Hepatocyte (in vitro differentiated cells): ENCODE measurements around the gene CDKN2AIPNL. TPM values are rescaled to one million over a fixed set of nuclear protein-coding genes. Genes with fewer than 3 reads are reported as not detected.
"Not testable (repeated sequence)": the region's sequence is repeated elsewhere in the genome, so short reads cannot be mapped to it uniquely, and the experiment has no call there.

Experiments
- DNase-seq: peaks from one replicate; pipeline ENCODE4 v3.0.0-alpha.2; 2016; ENCODE audit warnings: low spot score
- H2AFZ ChIP-seq: fragments of 200-600 bp; sonication (generic); 2 replicates; pipeline ENCODE4 v1.6.0; 2016; ENCODE audit warnings: antibody characterized with exemption, mild to moderate bottlenecking
- H3K27ac ChIP-seq: fragments of 200-600 bp; sonication (generic); 2 replicates; pipeline ENCODE4 v1.5.1; 2016; ENCODE audit warnings: mild to moderate bottlenecking
- H3K27me3 ChIP-seq: fragments of 200-600 bp; sonication (generic); 2 replicates; pipeline ENCODE4 v1.6.1; 2016
- H3K36me3 ChIP-seq: fragments of 200-600 bp; sonication (generic); replicated peaks from 2 replicates; pipeline ENCODE4 v1.5.1; 2016; ENCODE audit warnings: low read depth; ENCODE audit not compliant: insufficient read depth
- H3K4me1 ChIP-seq: fragments of 200-600 bp; sonication (generic); 2 replicates; pipeline ENCODE4 v1.5.1; 2016; ENCODE audit warnings: mild to moderate bottlenecking, moderate library complexity; ENCODE audit not compliant: insufficient read depth
- H3K4me2 ChIP-seq: fragments of 200-600 bp; sonication (generic); 2 replicates; pipeline ENCODE4 v1.6.0; 2016
- H3K4me3 ChIP-seq: fragments of 200-600 bp; sonication (generic); 2 replicates; pipeline ENCODE4 v1.5.1; 2016; ENCODE audit warnings: mild to moderate bottlenecking
- H3K79me2 ChIP-seq: fragments of 200-600 bp; sonication (generic); 2 replicates; pipeline ENCODE4 v1.6.0; 2017; ENCODE audit warnings: mild to moderate bottlenecking
- H3K9me2 ChIP-seq: fragments of 200-600 bp; sonication (generic); replicated peaks from 2 replicates; pipeline ENCODE4 v1.6.0; 2017; ENCODE audit warnings: mild to moderate bottlenecking; ENCODE audit not compliant: insufficient read depth
- H3K9me3 ChIP-seq: fragments of 200-600 bp; sonication (generic); 2 replicates; pipeline ENCODE4 v1.5.1; 2016; ENCODE audit warnings: low read depth, mild to moderate bottlenecking
- H4K20me1 ChIP-seq: fragments of 200-600 bp; sonication (generic); 2 replicates; pipeline ENCODE4 v1.6.0; 2016; ENCODE audit warnings: mild to moderate bottlenecking; ENCODE audit not compliant: insufficient read depth, poor library complexity, severe bottlenecking
- EZH2 ChIP-seq: fragments of 200-600 bp; sonication (generic); IDR thresholded peaks from 2 replicates; pipeline ENCODE4 v1.6.1; 2016; ENCODE audit warnings: antibody characterized with exemption, mild to moderate bottlenecking, borderline replicate concordance
- EZH2phosphoT487 ChIP-seq: fragments of 200-600 bp; sonication (generic); IDR thresholded peaks from one replicate; pipeline ENCODE4 v1.6.1; 2018; ENCODE audit warnings: antibody characterized with exemption, mild to moderate bottlenecking, low read depth, moderate library complexity; ENCODE audit not compliant: unreplicated experiment, severe bottlenecking
- WGBS: methylation state at CpG from one replicate; pipeline ENCODE4 v1.1.6; 2016; ENCODE audit warnings: low lambda C conversion rate; ENCODE audit errors: missing lambda C conversion rate; 5-methylcytosine and 5-hydroxymethylcytosine counted together
- polyA plus RNA-seq: library from polyadenylated mRNA; unstranded; fragments of >200 nt; fragmentation: Nextera tagmentation; extraction: Ambion mirVana; gene quantifications from 2 replicates; pipeline ENCODE4 v1.2.1, GENCODE V29; 2016
- total RNA-seq: library from RNA; depleted of rRNA; stranded (reverse); fragments of >200 nt; gene quantifications from 2 replicates; pipeline ENCODE4 v1.2.3, GENCODE V29; 2014
- TF ChIP-seq, protein P1 (sequence below): fragments of 200-600 bp; sonication (generic); IDR thresholded peaks from 2 replicates; pipeline ENCODE4 v1.5.1; 2016; ENCODE audit warnings: antibody characterized with exemption, mild to moderate bottlenecking; ENCODE audit not compliant: poor library complexity

The CDKN2AIPNL gene
- total and polyA plus RNA-seq, 2 experiments from 2014 or later, result 24.1 to 30.0 TPM

DNA sequence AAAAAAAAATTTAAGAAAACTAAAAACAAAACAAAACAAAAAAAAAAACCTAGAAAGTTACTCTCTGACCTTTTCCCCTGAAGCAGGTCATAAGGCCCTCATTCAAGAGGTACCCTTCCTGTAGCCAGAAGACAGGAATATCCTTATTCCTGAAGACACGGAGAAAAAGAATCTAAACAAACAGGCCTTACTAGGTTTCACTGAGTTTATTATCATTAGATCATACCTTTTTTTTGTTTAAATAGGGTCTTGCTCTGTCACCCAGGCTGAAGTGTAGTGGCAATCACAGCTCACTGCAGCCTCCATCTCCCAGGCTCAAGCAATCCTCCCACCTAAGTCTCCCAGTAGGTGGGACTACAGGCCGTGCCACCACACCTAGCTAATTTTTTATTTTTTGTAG is 11.7 kb upstream of the CDKN2AIPNL start:
- 65% methylated on average over 2 of the region's 2 CpGs for WGBS
- Histone ChIP-seq H3K4me3 (no peak overlapping the region), H3K4me1 (peaks cover 8% of the 10 kb centered on the region), H3K9me3 (no peaks in the 10 kb centered on the region), H3K27ac (no peak overlapping the region), H3K4me2 (no peak overlapping the region), H2AFZ (no peak overlapping the region), H3K36me3 (no peaks in the 10 kb centered on the region), H4K20me1 (no peaks in the 10 kb centered on the region), H3K9me2 (no peaks in the 10 kb centered on the region), H3K27me3 (no peaks in the 10 kb centered on the region), H3K79me2 (no peaks in the 10 kb centered on the region)
- TF ChIP-seq EZH2phosphoT487, result no peak
- TF ChIP-seq, protein P1, sequence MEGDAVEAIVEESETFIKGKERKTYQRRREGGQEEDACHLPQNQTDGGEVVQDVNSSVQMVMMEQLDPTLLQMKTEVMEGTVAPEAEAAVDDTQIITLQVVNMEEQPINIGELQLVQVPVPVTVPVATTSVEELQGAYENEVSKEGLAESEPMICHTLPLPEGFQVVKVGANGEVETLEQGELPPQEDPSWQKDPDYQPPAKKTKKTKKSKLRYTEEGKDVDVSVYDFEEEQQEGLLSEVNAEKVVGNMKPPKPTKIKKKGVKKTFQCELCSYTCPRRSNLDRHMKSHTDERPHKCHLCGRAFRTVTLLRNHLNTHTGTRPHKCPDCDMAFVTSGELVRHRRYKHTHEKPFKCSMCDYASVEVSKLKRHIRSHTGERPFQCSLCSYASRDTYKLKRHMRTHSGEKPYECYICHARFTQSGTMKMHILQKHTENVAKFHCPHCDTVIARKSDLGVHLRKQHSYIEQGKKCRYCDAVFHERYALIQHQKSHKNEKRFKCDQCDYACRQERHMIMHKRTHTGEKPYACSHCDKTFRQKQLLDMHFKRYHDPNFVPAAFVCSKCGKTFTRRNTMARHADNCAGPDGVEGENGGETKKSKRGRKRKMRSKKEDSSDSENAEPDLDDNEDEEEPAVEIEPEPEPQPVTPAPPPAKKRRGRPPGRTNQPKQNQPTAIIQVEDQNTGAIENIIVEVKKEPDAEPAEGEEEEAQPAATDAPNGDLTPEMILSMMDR, result no peak
- no peak for TF ChIP-seq EZH2
- DNase-seq, result no peak

DNA sequence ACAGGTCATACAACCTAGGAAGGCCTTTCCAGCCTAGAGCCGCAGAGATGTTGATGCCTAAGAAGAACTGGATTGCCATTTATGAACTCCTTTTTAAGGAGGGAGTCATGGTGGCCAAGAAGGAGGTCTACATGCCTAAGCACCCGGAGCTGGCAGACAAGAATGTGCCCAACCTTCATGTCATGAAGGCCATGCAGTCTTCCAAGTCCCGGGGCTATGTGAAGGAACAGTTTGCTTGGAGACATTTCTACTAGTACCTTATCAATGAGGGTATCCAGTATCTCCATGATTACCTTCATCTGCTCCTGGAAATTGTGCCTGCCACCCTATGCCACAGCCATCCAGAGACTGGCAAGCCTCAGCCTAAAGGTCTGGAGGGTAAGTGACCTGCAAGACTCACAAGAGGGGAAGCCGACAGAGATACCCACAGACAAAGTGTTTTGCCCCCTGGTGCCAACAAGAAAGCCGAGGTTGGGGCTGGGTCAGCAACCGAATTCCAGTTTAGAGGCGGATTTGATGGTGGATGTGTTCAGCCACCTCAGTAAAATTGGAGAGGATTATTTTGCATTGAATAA is 11.2 kb upstream of the CDKN2AIPNL start:
- TF ChIP-seq EZH2, result no peak
- TF ChIP-seq, protein P1, result no peak
- TF ChIP-seq EZH2phosphoT487, result no peak
- no peak for DNase-seq
- no peaks in the 10 kb centered on the region for H3K9me3 ChIP-seq
- H4K20me1 ChIP-seq, result no peaks in the 10 kb centered on the region
- no peak overlapping the region for H3K27ac ChIP-seq
- H3K36me3 ChIP-seq, result no peaks in the 10 kb centered on the region
- no peak overlapping the region for H2AFZ ChIP-seq
- 82% methylated on average over 7 of the region's 7 CpGs for WGBS
- H3K4me3 ChIP-seq, result no peak overlapping the region
- H3K9me2 ChIP-seq, result no peaks in the 10 kb centered on the region
- H3K27me3 ChIP-seq, result no peaks in the 10 kb centered on the region
- no peaks in the 10 kb centered on the region for H3K79me2 ChIP-seq
- H3K4me1 ChIP-seq, result peaks cover 8% of the 10 kb centered on the region
- H3K4me2 ChIP-seq, result no peak overlapping the region

DNA sequence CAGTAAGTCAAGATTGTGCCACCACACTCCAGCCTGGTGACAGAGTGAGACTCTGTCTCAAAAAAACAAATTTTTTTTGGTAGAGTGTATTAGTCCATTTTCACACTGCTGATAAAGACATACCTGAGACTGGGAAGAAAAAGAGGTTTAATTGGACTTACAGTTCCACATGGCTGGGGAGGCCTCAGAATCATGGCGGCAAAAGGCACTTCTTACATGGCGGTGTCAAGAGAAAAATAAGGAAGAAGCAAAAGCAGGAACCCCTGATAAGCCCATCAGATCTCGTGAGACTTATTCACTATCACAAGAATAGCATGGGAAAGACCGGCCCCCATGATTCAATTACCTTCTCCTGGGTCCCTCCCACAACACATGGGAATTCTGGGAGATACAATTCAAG is 9.4 kb upstream of the CDKN2AIPNL start:
- H3K36me3 ChIP-seq, H2AFZ ChIP-seq, H4K20me1 ChIP-seq, H3K4me3 ChIP-seq, DNase-seq, H3K79me2 ChIP-seq, H3K27me3 ChIP-seq, H3K9me3 ChIP-seq, H3K4me2 ChIP-seq, H3K9me2 ChIP-seq: not testable (repeated sequence)
- peak overlapping the region; percentile 57 for H3K27ac ChIP-seq
- 97% methylated on average over 4 of the region's 4 CpGs for WGBS
- H3K4me1 ChIP-seq, result peaks cover 23% of the 10 kb centered on the region

DNA sequence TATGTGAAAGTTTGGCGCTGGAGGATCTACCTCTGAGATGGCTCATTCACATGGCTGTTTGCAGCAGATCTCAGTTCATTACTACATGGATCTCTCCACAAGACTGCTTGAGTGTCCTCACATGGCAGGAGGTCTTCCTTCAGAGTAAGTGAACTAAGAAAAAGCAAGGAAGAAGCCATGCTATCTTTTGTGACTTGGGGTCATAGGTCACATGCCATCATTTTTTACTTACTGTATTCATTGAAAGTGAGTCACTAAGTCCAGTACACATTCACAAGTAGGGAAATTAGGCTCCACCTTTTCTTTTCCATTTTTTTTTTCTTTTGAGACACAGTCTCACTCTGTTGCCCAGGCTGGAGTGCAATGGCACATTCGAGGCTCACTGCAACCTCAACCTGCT is 8.7 kb upstream of the CDKN2AIPNL start:
- Histone ChIP-seq H3K27ac (peak overlapping the region; percentile 69), H2AFZ (no peak overlapping the region), H3K79me2 (no peaks in the 10 kb centered on the region), H4K20me1 (no peaks in the 10 kb centered on the region), H3K36me3 (no peaks in the 10 kb centered on the region), H3K4me3 (no peak overlapping the region), H3K27me3 (no peaks in the 10 kb centered on the region), H3K9me3 (no peaks in the 10 kb centered on the region), H3K4me1 (peaks cover 27% of the 10 kb centered on the region), H3K9me2 (no peaks in the 10 kb centered on the region), H3K4me2 (no peak overlapping the region)
- no peak for DNase-seq
- no peak for TF ChIP-seq EZH2phosphoT487
- no peak for TF ChIP-seq EZH2
- TF ChIP-seq, protein P1, result no peak
- 96% methylated on average over 2 of the region's 2 CpGs for WGBS
